HEK293T (cell line): Measurements from ENCODE around the gene MFF.

Experiments
- BHLHE40 ChIP-seq: fragments of 450-650 bp; IDR thresholded peaks from 2 replicates; pipeline ENCODE4 v1.6.1; 2016; ENCODE audit warnings: mild to moderate bottlenecking, moderate library complexity, borderline replicate concordance
- ELF4 ChIP-seq: fragments of 450-650 bp; IDR thresholded peaks from 2 replicates; pipeline ENCODE4 v1.6.1; 2017; ENCODE audit warnings: antibody characterized with exemption
- FOXA1 ChIP-seq: fragments of 450-650 bp; IDR thresholded peaks from 2 replicates; pipeline ENCODE4 v1.6.1; 2016; ENCODE audit warnings: mild to moderate bottlenecking
- FOXM1 ChIP-seq: fragments of 450-650 bp; IDR thresholded peaks from 2 replicates; pipeline ENCODE4 v1.6.1; 2017; ENCODE audit warnings: mild to moderate bottlenecking, borderline replicate concordance
- HDGF ChIP-seq: fragments of 450-650 bp; IDR thresholded peaks from 2 replicates; pipeline ENCODE4 v1.6.1; 2017; ENCODE audit warnings: antibody characterized with exemption, borderline replicate concordance
- L3MBTL2 ChIP-seq: fragments of 450-650 bp; conservative IDR thresholded peaks from 2 replicates; pipeline ENCODE4 v1.6.1; 2016; ENCODE audit warnings: mild to moderate bottlenecking
- NFRKB ChIP-seq: fragments of 450-650 bp; IDR thresholded peaks from 2 replicates; pipeline ENCODE4 v1.6.1; 2016; ENCODE audit warnings: mild to moderate bottlenecking, moderate library complexity
- SP1 ChIP-seq: fragments of 450-650 bp; IDR thresholded peaks from 2 replicates; pipeline ENCODE4 v1.6.1; 2017
- SUZ12 ChIP-seq: fragments of 450-650 bp; IDR thresholded peaks from 2 replicates; pipeline ENCODE4 v1.6.1; 2016; ENCODE audit warnings: mild to moderate bottlenecking

- TF ChIP-seq BHLHE40 (no peak), SP1 (no peak), FOXM1 (no peak), L3MBTL2 (no peak), HDGF (no peak), ELF4 (no peak), NFRKB (no peak), SUZ12 (no peak), FOXA1 (no peak)
Measured at GRCh38 chr2:227376656-227377396, 51.8 kb downstream of the MFF start.
